GM19043 (cell line): Measurements from ENCODE around the gene OSGIN1.

Source experiments
- ATAC-seq: cut with Tn5 transposase; IDR thresholded peaks from one replicate; pipeline ENCODE4 v1.9.1; 2021; ENCODE audit warnings: low read depth; ENCODE audit not compliant: unreplicated experiment

The OSGIN1 gene

GRCh38 chr16:83969771-83970429 lies 16.9 kb downstream of the OSGIN1 start:
- ATAC-seq = no peak

- no peak for ATAC-seq
These were observed 17.4 kb downstream of the OSGIN1 start for GRCh38 chr16:83970430-83970815.

GRCh38 chr16:83971165-83972130 lies 18.4 kb downstream of the OSGIN1 start:
- no peak for ATAC-seq

GRCh38 chr16:83972256-83973008 lies 19.4 kb downstream of the OSGIN1 start:
- ATAC-seq = no peak

GRCh38 chr16:83973077-83973476 lies 20.0 kb downstream of the OSGIN1 start:
- ATAC-seq = no peak

- ATAC-seq = no peak
These were observed 20.7 kb downstream of the OSGIN1 start for GRCh38 chr16:83973581-83974385.

- ATAC-seq = no peak
These were observed 21.4 kb downstream of the OSGIN1 start for GRCh38 chr16:83974475-83974874.

- no peak for ATAC-seq
These were observed 22.7 kb downstream of the OSGIN1 start for GRCh38 chr16:83975590-83976260.

- ATAC-seq = no peak
These were observed 24.2 kb downstream of the OSGIN1 start for GRCh38 chr16:83977056-83977815.

GRCh38 chr16:83978401-83978904 lies 25.4 kb downstream of the OSGIN1 start:
- no peak for ATAC-seq

GRCh38 chr16:83979441-83979840 lies 26.4 kb downstream of the OSGIN1 start:
- ATAC-seq = no peak

GRCh38 chr16:83980794-83981193 lies 27.8 kb downstream of the OSGIN1 start:
- ATAC-seq = no peak

- no peak for ATAC-seq
These were observed 28.8 kb downstream of the OSGIN1 start for GRCh38 chr16:83981799-83982198.

GRCh38 chr16:83983491-83983890 lies 30.5 kb downstream of the OSGIN1 start:
- no peak for ATAC-seq

- no peak for ATAC-seq
These were observed 36.3 kb downstream of the OSGIN1 start for GRCh38 chr16:83989300-83989699.

GRCh38 chr16:83990492-83990891 lies 37.5 kb downstream of the OSGIN1 start:
- ATAC-seq = no peak

- no peak for ATAC-seq
These were observed 39.6 kb downstream of the OSGIN1 start for GRCh38 chr16:83992624-83993023.

GRCh38 chr16:83994087-83994486 lies 41.0 kb downstream of the OSGIN1 start:
- no peak for ATAC-seq

- ATAC-seq = no peak
These were observed 41.7 kb downstream of the OSGIN1 start for GRCh38 chr16:83994703-83995102.
